Heart right ventricle (tissue), 16 donors: ENCODE measurements around the gene FUT1. TPM values are rescaled to one million over a fixed set of nuclear protein-coding genes. Genes with fewer than 3 reads are reported as not detected.
"Not testable (repeated sequence)": the region's sequence is repeated elsewhere in the genome, so short reads cannot be mapped to it uniquely, and the experiment has no call there.

ENCODE experiments used
- ATAC-seq, 8 donors: fragments of 200-7000 bp; cut with Tn5 transposase; one replicate each; pipeline ENCODE4 v1.9.1; 2020; ENCODE audit warnings: mild to moderate bottlenecking in 8 of 8, moderate library complexity in 8 of 8, moderate number of reproducible peaks in 1 of 8
- DNase-seq, 2 donors: peaks; one replicate each; pipeline ENCODE4 v3.0.0-alpha.2; 2020
- H3K27ac ChIP-seq, 10 donors: fragments of 200-600 bp; sonication (generic) in 2 of 10; one replicate each; pipeline versions ENCODE4 v1.5.0 to v1.8.0; 2020 to 2022; ENCODE audit warnings: mild to moderate bottlenecking in 3 of 10
- H3K27me3 ChIP-seq, 7 donors: fragments of 200-600 bp; one replicate each; pipeline ENCODE4 v1.8.0; 2021 to 2022; ENCODE audit warnings: mild to moderate bottlenecking in 2 of 7
- H3K36me3 ChIP-seq, 9 donors: fragments of 200-600 bp; sonication (generic) in 1 of 9; one replicate each; pipeline versions ENCODE4 v1.5.0 to v1.8.0; 2020 to 2022; ENCODE audit warnings: mild to moderate bottlenecking in 2 of 9
- H3K4me1 ChIP-seq, 9 donors: fragments of 200-600 bp; sonication (generic) in 1 of 9; one replicate each; pipeline versions ENCODE4 v1.5.0 to v1.8.0; 2020 to 2022; ENCODE audit warnings: mild to moderate bottlenecking in 4 of 9
- H3K4me3 ChIP-seq, 10 donors: fragments of 200-600 bp; sonication (generic) in 2 of 10; one replicate each; pipeline versions ENCODE4 v1.5.0 to v1.8.0; 2020 to 2022; ENCODE audit warnings: mild to moderate bottlenecking in 7 of 10, moderate library complexity in 2 of 10
- H3K9me3 ChIP-seq, 11 donors: fragments of 200-600 bp in 10 of 11; sonication (generic) in 2 of 11; one replicate each; pipeline versions ENCODE4 v1.5.0 to v1.8.0; 2013 to 2022; ENCODE audit warnings: mild to moderate bottlenecking in 2 of 11, control low read depth in 1 of 11, moderate library complexity in 1 of 11
- CTCF ChIP-seq, 9 donors: fragments of 200-600 bp; sonication (generic) in 2 of 9; IDR thresholded peaks; one replicate each; pipeline versions ENCODE4 v1.5.0 to v1.8.0; 2021 to 2022; ENCODE audit warnings: antibody characterized with exemption in 9 of 9, mild to moderate bottlenecking in 5 of 9, moderate library complexity in 1 of 9
- WGBS, 2 donors: extraction: QIAGEN DNeasy Blood & Tissue Kit; methylation state at CpG; one replicate each; pipeline ENCODE4 v1.1.7; 2013; ENCODE audit warnings: inconsistent platforms in 1 of 2; 5-methylcytosine and 5-hydroxymethylcytosine counted together
- intact Hi-C, 10 donors: fragments of 100-400 bp; cut with DNase I; formaldehyde crosslinking; loops; one replicate each; pipeline versions ENCODE4 v1.11.1 to v1.14.2; 2022
- polyA plus RNA-seq, 2 donors: library from polyadenylated mRNA; stranded (reverse); fragments of 200-250 nt; gene quantifications; one replicate each; pipeline ENCODE4 v1.2.3, GENCODE V29; 2013
- total RNA-seq, 10 donors: library from RNA; stranded (reverse); fragmentation: NEBNext Ultra II Directional in 3 of 10; extraction: Animal tissue kit (Norgen Biotek cat#: 25700) in 3 of 10; gene quantifications; one replicate each; pipeline versions ENCODE4 v1.2.1 to v1.2.4, GENCODE V29; 2021 to 2023
- donor health status: Arrhythmogenic right ventricular cardiomyopathy.
- donor health status: ischemic (EF 13 %, LVEDD 7.1; RV severe dilation, severe dysfunction).
- donor health status: healthy with polysubstance abuse.
- donor health status: DM: no; HTN: yes; CAD: no.
- donor health status: DM: no; HTN: no; CAD: no.
- donor health status: ischemic (EF 25% LVEDD 6.9; RV normal size, moderate dysfunction).
- donor health status: ischemic (EF 25% LVEDD 5.7; RV mildly dilated, moderate dysfunction).
- donor health status: healthy.
- donor health status: DM: yes; HTN: yes; CAD: no.
- donor health status: Ischemic cardiomyopathy.
- donor health status: ischemic (EF 35%, LVEDD 5.7; RV mildly dilated, moderate dysfunction).
- donor health status: nonischemic (EF 11% LVEDD 7.7; RV severe dilation, severe dysfunction).
- donor health status: DM: yes; HTN: yes; CAD: no.
- donor health status: PGD.
- donor health status: ischemic (EF 29% LVEDD 5.4; RV normal size, mild dysfunction).
- donor health status: nonischemic (EF 23%, LVEDD 6.1; RV moderate dilation, normal function).

FUT1 gene
- total and polyA plus RNA-seq, 12 donors, result 1.8 to 5.7 (median 2.7) TPM

DNA sequence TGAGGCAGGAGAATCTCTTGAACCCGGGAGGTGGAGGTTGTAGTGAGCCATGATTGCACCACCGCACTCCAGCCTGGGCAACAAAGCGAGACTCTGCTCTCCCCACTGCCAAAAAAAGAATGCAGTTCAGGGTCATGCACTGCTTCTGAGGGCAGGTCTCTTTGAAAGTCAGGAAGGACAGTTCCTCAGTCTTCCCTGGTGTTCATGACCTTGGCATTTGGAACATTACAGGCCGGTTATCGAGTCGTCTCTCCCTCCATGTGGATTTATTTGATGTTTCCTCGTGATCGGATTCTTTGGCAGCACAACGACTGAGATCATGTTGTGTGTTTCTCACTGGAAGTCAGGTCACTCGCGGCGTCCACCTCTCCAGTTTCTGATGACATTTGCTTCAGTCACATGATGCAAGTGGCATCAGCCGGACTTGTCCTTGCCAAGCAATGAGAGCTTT is 20.1 kb upstream of the FUT1 start:
- Histone ChIP-seq H3K36me3 (no peaks in the 10 kb centered on the region), H3K4me1 (peaks cover 0 to 13% (median 5%) of the 10 kb centered on the region in 9 donors), H3K9me3 (no peaks in the 10 kb centered on the region), H3K27me3 (no peaks in the 10 kb centered on the region), H3K27ac (peak overlapping the region in 7 of 10 donors; percentile 3 to 77 (median 58)), H3K4me3 (no peak overlapping the region)
- WGBS, 2 donors, result 49 to 51% methylated on average over 13 of the region's 13 CpGs
- DNase-seq, result peak in 1 of 2 donors; percentile 55
- no peak for TF ChIP-seq CTCF (IDR thresholded peaks at IDR 0.05)
- intact Hi-C loops, result no loop called here
- ATAC-seq, result peak; percentile 43 to 81 (median 75)

GRCh38 chr19:48770734-48771472 is 18.5 kb upstream of the FUT1 start:
- peaks cover 0 to 13% (median 5%) of the 10 kb centered on the region in 9 donors for H3K4me1 ChIP-seq
- ATAC-seq, result no peak
- intact Hi-C loops, result no loop called here
- H3K27ac ChIP-seq, result no peak overlapping the region
- H3K36me3 ChIP-seq, result no peaks in the 10 kb centered on the region
- H3K27me3 ChIP-seq, result no peaks in the 10 kb centered on the region
- DNase-seq, result no peak
- no peak overlapping the region for H3K4me3 ChIP-seq
- no peak for TF ChIP-seq CTCF (IDR thresholded peaks at IDR 0.05)
- no peaks in the 10 kb centered on the region for H3K9me3 ChIP-seq
- 75 to 80% methylated on average over 20 of the region's 20 CpGs for WGBS, 2 donors

- Histone ChIP-seq H3K27me3 (no peaks in the 10 kb centered on the region), H3K27ac (no peak overlapping the region), H3K36me3 (no peaks in the 10 kb centered on the region), H3K4me1 (peaks cover 0 to 13% (median 5%) of the 10 kb centered on the region in 9 donors), H3K4me3 (no peak overlapping the region), H3K9me3 (no peaks in the 10 kb centered on the region)
- 78 to 86% methylated on average over 7 of the region's 7 CpGs for WGBS, 2 donors
- DNase-seq (no peak), ATAC-seq (no peak)
- intact Hi-C loops, result no loop called here
- no peak for TF ChIP-seq CTCF (IDR thresholded peaks at IDR 0.05)
Measured at GRCh38 chr19:48770266-48770665, 17.8 kb upstream of the FUT1 start.

GRCh38 chr19:48768994-48769713 is 16.7 kb upstream of the FUT1 start:
- DNase-seq, result no peak
- Histone ChIP-seq H3K4me1 (peaks cover 0 to 13% (median 5%) of the 10 kb centered on the region in 9 donors), H3K27ac (no peak overlapping the region), H3K36me3 (no peaks in the 10 kb centered on the region), H3K9me3 (no peaks in the 10 kb centered on the region), H3K27me3 (no peaks in the 10 kb centered on the region), H3K4me3 (no peak overlapping the region)
- no peak for TF ChIP-seq CTCF (IDR thresholded peaks at IDR 0.05)
- ATAC-seq, result no peak
- intact Hi-C loops, result no loop called here
- WGBS, 2 donors, result 88 to 92% methylated on average over 11 of the region's 11 CpGs

DNA sequence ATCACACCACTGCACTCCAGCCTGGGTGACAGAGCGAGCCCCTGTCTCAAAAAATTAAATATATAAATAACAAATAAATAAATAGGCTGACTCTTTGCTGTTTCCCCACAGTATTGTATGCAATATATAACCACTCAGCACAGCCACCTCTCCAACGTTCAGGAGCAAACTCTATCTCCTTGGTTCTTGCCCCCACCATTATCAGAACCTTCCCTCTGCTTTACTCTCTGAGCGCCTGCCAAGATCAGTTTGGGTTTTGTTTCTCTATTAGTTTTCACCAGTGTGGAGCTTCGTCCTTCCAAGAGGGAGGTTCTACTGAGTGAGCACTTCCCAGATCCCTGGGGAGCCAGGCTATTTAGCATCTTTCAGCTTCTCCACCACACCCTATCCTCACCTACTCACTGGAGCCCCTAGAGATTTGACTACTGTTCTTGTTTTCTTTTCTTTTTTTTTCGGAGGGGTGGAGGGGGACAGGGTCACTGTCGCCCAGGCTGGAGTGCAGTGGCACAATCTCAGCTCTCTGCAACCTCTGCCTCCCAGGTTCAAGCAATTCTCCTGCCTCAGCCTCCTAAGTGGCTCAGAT is 15.8 kb upstream of the FUT1 start:
- intact Hi-C loops, H3K4me3 ChIP-seq, DNase-seq, H3K36me3 ChIP-seq, ATAC-seq, H3K27me3 ChIP-seq, H3K9me3 ChIP-seq, H3K27ac ChIP-seq: not testable (repeated sequence)
- 38 to 39% methylated on average over 6 of the region's 6 CpGs for WGBS, 2 donors
- H3K4me1 ChIP-seq, result peaks cover 0 to 12% (median 5%) of the 10 kb centered on the region in 9 donors

GRCh38 chr19:48765816-48766215 is 13.4 kb upstream of the FUT1 start:
- 30 to 31% methylated on average over 5 of the region's 5 CpGs for WGBS, 2 donors
- H3K9me3 ChIP-seq, H3K36me3 ChIP-seq, H3K4me1 ChIP-seq, H3K4me3 ChIP-seq, intact Hi-C loops, DNase-seq, H3K27me3 ChIP-seq, H3K27ac ChIP-seq: not testable (repeated sequence)
- ATAC-seq, result peak in 1 of 8 donors; percentile 37
